Upper lobe of left lung (tissue), 6 donors: ENCODE data around the gene CTSO. TPM values are rescaled to one million over a fixed set of nuclear protein-coding genes. Genes with fewer than 3 reads are reported as not detected.

Experiments used
- ATAC-seq, 2 donors: fragments of 200-7000 bp; cut with Tn5 transposase; one replicate each; pipeline ENCODE4 v1.9.1; 2022; ENCODE audit warnings: mild to moderate bottlenecking in 2 of 2, moderate library complexity in 2 of 2; ENCODE audit not compliant: low FRiP score in 2 of 2
- DNase-seq, 2 donors: peaks; one replicate each; pipeline ENCODE4 v3.0.0-alpha.2; 2019 to 2020
- H3K27ac ChIP-seq, 4 donors: fragments of 200-600 bp; sonication (generic); one replicate each; pipeline ENCODE4 v1.5.1; 2016 to 2019
- H3K27me3 ChIP-seq, 4 donors: fragments of 200-600 bp; sonication (generic); one replicate each; pipeline ENCODE4 v1.5.1; 2017 to 2019
- H3K36me3 ChIP-seq, 4 donors: fragments of 200-600 bp; sonication (generic); one replicate each; pipeline ENCODE4 v1.5.1; 2016 to 2019
- H3K4me1 ChIP-seq, 4 donors: fragments of 200-600 bp; sonication (generic); one replicate each; pipeline ENCODE4 v1.5.1; 2018 to 2019
- H3K4me3 ChIP-seq, 4 donors: fragments of 200-600 bp; sonication (generic); one replicate each; pipeline ENCODE4 v1.5.1; 2017 to 2019; ENCODE audit warnings: mild to moderate bottlenecking in 2 of 4, moderate library complexity in 1 of 4
- H3K9me3 ChIP-seq, 4 donors: fragments of 200-600 bp; sonication (generic); one replicate each; pipeline ENCODE4 v1.5.1; 2018 to 2019
- CTCF ChIP-seq, 6 experiments: fragments of 450-650 bp in 4 of 6; fragments of 200-600 bp in 2 of 6; sonication (generic) in 2 of 6; IDR thresholded peaks; one replicate each; pipeline ENCODE4 v1.5.1; 2016 to 2019; ENCODE audit warnings: antibody characterized with exemption in 6 of 6
- EP300 ChIP-seq, 4 donors: sonication (generic); formaldehyde crosslinking; IDR thresholded peaks; one replicate each; pipeline ENCODE4 v1.5.1; 2017; ENCODE audit warnings: antibody characterized with exemption in 4 of 4, control low read depth in 2 of 4
- POLR2A ChIP-seq, 4 donors: fragments of 450-650 bp; IDR thresholded peaks; one replicate each; pipeline ENCODE4 v1.5.1; 2016 to 2017; ENCODE audit warnings: antibody characterized with exemption in 4 of 4, mild to moderate bottlenecking in 2 of 4
- POLR2AphosphoS5 ChIP-seq, 2 donors: sonication (generic); formaldehyde crosslinking; IDR thresholded peaks; one replicate each; pipeline ENCODE4 v1.5.1; 2017; ENCODE audit warnings: antibody characterized with exemption in 2 of 2
- WGBS, 2 donors: methylation state at CpG; one replicate each; pipeline ENCODE4 v1.1.5; 2017 to 2018; 5-methylcytosine and 5-hydroxymethylcytosine counted together
- total RNA-seq, 6 donors: library from RNA; depleted of rRNA in 4 of 6; stranded (reverse); fragments of >200 nt in 4 of 6; gene quantifications; one replicate each; pipeline versions ENCODE4 v1.1.0 to v1.2.1, GENCODE V29; 2016 to 2021
- donor health status: DM: no; HTN: no; CAD: no; lungs with moderate emphysema.
- donor health status: DM: no; HTN: yes; CAD: no; lungs with severe emphysema.

Gene CTSO
- total RNA-seq, 6 donors from 2014 or later = 9.4 to 34.7 (median 22.5) TPM

GRCh38 chr4:155966731-155967395 is 13.2 kb upstream of the CTSO start:
- Histone ChIP-seq H3K36me3 (no peaks in the 10 kb centered on the region), H3K4me1 (no peaks in the 10 kb centered on the region), H3K4me3 (no peak overlapping the region), H3K27me3 (no peaks in the 10 kb centered on the region), H3K9me3 (no peaks in the 10 kb centered on the region), H3K27ac (no peak overlapping the region)
- DNase-seq (no peak), ATAC-seq (peak in 1 of 2 donors; percentile 45)
- 85 to 88% methylated on average over 3 of the region's 3 CpGs for WGBS, 2 donors
- TF ChIP-seq POLR2A (IDR thresholded peaks at IDR 0.05) = no peak
- TF ChIP-seq CTCF (IDR thresholded peaks at IDR 0.05) = no peak

- TF ChIP-seq CTCF (IDR thresholded peaks at IDR 0.05) (no peak), POLR2A (IDR thresholded peaks at IDR 0.05) (no peak), POLR2AphosphoS5 (IDR thresholded peaks at IDR 0.05) (no peak), EP300 (IDR thresholded peaks at IDR 0.05) (no peak)
- no peak for DNase-seq
- H3K27ac ChIP-seq = no peak overlapping the region
- H3K4me1 ChIP-seq = no peaks in the 10 kb centered on the region
- H3K36me3 ChIP-seq = no peaks in the 10 kb centered on the region
- no peaks in the 10 kb centered on the region for H3K9me3 ChIP-seq
- WGBS, 2 donors = 87 to 100% methylated on average over 2 of the region's 2 CpGs
- H3K27me3 ChIP-seq = no peaks in the 10 kb centered on the region
- no peak for ATAC-seq
- no peak overlapping the region for H3K4me3 ChIP-seq
Observed at GRCh38 chr4:155966171-155966570, 12.5 kb upstream of the CTSO start.

GRCh38 chr4:155964016-155964891 is 10.6 kb upstream of the CTSO start:
- H3K27me3 ChIP-seq = no peaks in the 10 kb centered on the region
- no peaks in the 10 kb centered on the region for H3K9me3 ChIP-seq
- no peaks in the 10 kb centered on the region for H3K4me1 ChIP-seq
- WGBS, 2 donors = 77 to 78% methylated on average over 8 of the region's 8 CpGs
- ATAC-seq = peak in 1 of 2 donors; percentile 66
- no peak for DNase-seq
- TF ChIP-seq POLR2A (IDR thresholded peaks at IDR 0.05) = no peak
- TF ChIP-seq EP300 (IDR thresholded peaks at IDR 0.05) = no peak
- TF ChIP-seq CTCF (IDR thresholded peaks at IDR 0.05) = no peak
- TF ChIP-seq POLR2AphosphoS5 (IDR thresholded peaks at IDR 0.05) = no peak
- no peak overlapping the region for H3K27ac ChIP-seq
- no peak overlapping the region for H3K4me3 ChIP-seq
- H3K36me3 ChIP-seq = no peaks in the 10 kb centered on the region

GRCh38 chr4:155962767-155963166 is 9.1 kb upstream of the CTSO start:
- H3K27ac ChIP-seq = no peak overlapping the region
- H3K27me3 ChIP-seq = no peaks in the 10 kb centered on the region
- ATAC-seq = no peak
- DNase-seq = no peak
- H3K4me3 ChIP-seq = no peak overlapping the region
- H3K9me3 ChIP-seq = no peaks in the 10 kb centered on the region
- H3K4me1 ChIP-seq = no peaks in the 10 kb centered on the region
- no peak for TF ChIP-seq CTCF (IDR thresholded peaks at IDR 0.05)
- H3K36me3 ChIP-seq = no peaks in the 10 kb centered on the region
- WGBS, 2 donors = 50 to 56% methylated on average over 2 of the region's 2 CpGs
